Spleen (tissue), 11 donors: ENCODE measurements around the gene PTK6. TPM values are rescaled to one million over a fixed set of nuclear protein-coding genes. Genes with fewer than 3 reads are reported as not detected.
A peak's percentile ranks its signal among the peaks of the same experiment; 100 is the strongest.

Experiments
- DNase-seq: peaks from one replicate; pipeline ENCODE4 v3.0.0-alpha.2; 2020
- H3K27ac ChIP-seq, 8 donors: fragments of 200-600 bp; sonication (generic) in 7 of 8; 1 replicate in 4 of 8; 2 replicates in 4 of 8; pipeline versions ENCODE4 v1.5.0 to v1.8.0; 2016 to 2021; ENCODE audit warnings: inconsistent platforms in 4 of 8, mild to moderate bottlenecking in 4 of 8, moderate library complexity in 1 of 8
- H3K27me3 ChIP-seq, 7 donors: fragments of 200-600 bp; sonication (generic) in 6 of 7; replicated peaks in 1 of 7; 1 replicate in 4 of 7; 2 replicates in 3 of 7; pipeline versions ENCODE4 v1.5.0 to v1.8.0; 2016 to 2021; ENCODE audit warnings: inconsistent platforms in 3 of 7, mild to moderate bottlenecking in 1 of 7
- H3K36me3 ChIP-seq, 6 donors: fragments of 200-600 bp; sonication (generic) in 5 of 6; 1 replicate in 4 of 6; 2 replicates in 2 of 6; pipeline versions ENCODE4 v1.5.0 to v1.8.0; 2016 to 2021; ENCODE audit warnings: inconsistent platforms in 2 of 6
- H3K4me1 ChIP-seq, 6 donors: fragments of 200-600 bp; sonication (generic) in 5 of 6; 1 replicate in 3 of 6; 2 replicates in 3 of 6; pipeline versions ENCODE4 v1.5.0 to v1.8.0; 2016 to 2021; ENCODE audit warnings: inconsistent platforms in 3 of 6
- H3K4me3 ChIP-seq, 8 donors: fragments of 200-600 bp; sonication (generic) in 7 of 8; 1 replicate in 4 of 8; 2 replicates in 4 of 8; pipeline versions ENCODE4 v1.5.0 to v1.8.0; 2016 to 2021; ENCODE audit warnings: inconsistent platforms in 4 of 8, mild to moderate bottlenecking in 4 of 8, moderate library complexity in 2 of 8
- H3K9me3 ChIP-seq, 8 donors: fragments of 200-600 bp; sonication (generic) in 7 of 8; 1 replicate in 4 of 8; 2 replicates in 4 of 8; pipeline versions ENCODE4 v1.5.0 to v1.8.0; 2016 to 2021; ENCODE audit warnings: inconsistent platforms in 4 of 8
- CTCF ChIP-seq, 11 experiments: fragments of 200-600 bp in 7 of 11; fragments of 450-650 bp in 4 of 11; sonication (generic) in 4 of 11; IDR thresholded peaks in 8 of 11; conservative IDR thresholded peaks in 3 of 11; 1 replicate in 7 of 11; 2 replicates in 4 of 11; pipeline versions ENCODE4 v1.4.0 to v1.8.0; 2016 to 2021; ENCODE audit warnings: antibody characterized with exemption in 11 of 11, inconsistent platforms in 4 of 11, mild to moderate bottlenecking in 1 of 11
- POLR2A ChIP-seq, 3 donors: fragments of 450-650 bp; IDR thresholded peaks; one replicate each; pipeline ENCODE4 v1.5.1; 2017; ENCODE audit warnings: antibody characterized with exemption in 3 of 3, mild to moderate bottlenecking in 1 of 3
- POLR2AphosphoS5 ChIP-seq, 3 donors: sonication (generic); formaldehyde crosslinking; IDR thresholded peaks; one replicate each; pipeline ENCODE4 v1.5.1; 2017; ENCODE audit warnings: antibody characterized with exemption in 3 of 3
- WGBS, 5 donors: extraction: QIAGEN DNeasy Blood & Tissue Kit in 3 of 5; methylation state at CpG; one replicate each; pipeline versions ENCODE4 v1.1.5 to v1.1.7; 2013 to 2018; 5-methylcytosine and 5-hydroxymethylcytosine counted together
- intact Hi-C: fragments of 100-400 bp; cut with DNase I; formaldehyde crosslinking; loops from one replicate; pipeline ENCODE4 v1.15.0; 2023; ENCODE audit warnings: low total_unique reads
- polyA plus RNA-seq, 3 donors: library from polyadenylated mRNA; stranded (reverse); fragments of 200-250 nt; gene quantifications; one replicate each; pipeline ENCODE4 v1.2.1, GENCODE V29; 2013
- total RNA-seq, 7 donors: library from RNA; depleted of rRNA in 3 of 7; stranded (reverse); fragments of >200 nt in 3 of 7; fragmentation: NEBNext Ultra II Directional in 4 of 7; extraction: Animal tissue kit (Norgen Biotek cat#: 25700) in 4 of 7; gene quantifications; one replicate each; pipeline versions ENCODE4 v1.1.0 to v1.2.1, GENCODE V29; 2016 to 2021
- donor health status: healthy with polysubstance abuse.
- donor health status: DM: no; HTN: no; CAD: no; lungs with moderate emphysema.
- donor health status: DM: no; HTN: no; CAD: no.
- donor health status: Bipolar disorder and iron deficiency.
- donor health status: healthy.
- donor health status: DM: no; HTN: no; CAD: no.
- donor health status: DM: yes; HTN: yes; CAD: no.

The PTK6 gene
- total and polyA plus RNA-seq, 10 donors: 0.20 to 1.0 (median 0.71) TPM

GRCh38 chr20:63563225-63563935, 26.2 kb upstream of the PTK6 start:
- 87 to 96% (median 94%) methylated on average over 3 to 55 of the region's 55 CpGs for WGBS, 5 donors
- DNase-seq: no peak
- Histone ChIP-seq H3K27me3 (no peaks in the 10 kb centered on the region), H3K9me3 (no peaks in the 10 kb centered on the region), H3K4me1 (peaks cover 1 to 37% (median 20%) of the 10 kb centered on the region in 6 donors), H3K36me3 (peaks cover 3 to 99% (median 79%) of the 10 kb centered on the region in 6 donors), H3K27ac (no peak overlapping the region), H3K4me3 (no peak overlapping the region)
- intact Hi-C loops: no loop called here
- TF ChIP-seq POLR2A (IDR thresholded peaks at IDR 0.05): no peak
- no peak for TF ChIP-seq CTCF (IDR thresholded peaks at IDR 0.05 in 8 of 11, conservative IDR thresholded peaks at IDR 0.05 in 3 of 11)
- TF ChIP-seq POLR2AphosphoS5 (IDR thresholded peaks at IDR 0.05): no peak

- peaks cover 3 to 99% (median 82%) of the 10 kb centered on the region in 6 donors for H3K36me3 ChIP-seq
- intact Hi-C loops: no loop called here
- no peaks in the 10 kb centered on the region for H3K9me3 ChIP-seq
- no peak overlapping the region for H3K27ac ChIP-seq
- H3K4me1 ChIP-seq: peaks cover 0 to 30% (median 13%) of the 10 kb centered on the region in 6 donors
- peak; percentile 11 to 65 (median 42) for TF ChIP-seq POLR2AphosphoS5 (IDR thresholded peaks at IDR 0.05)
- TF ChIP-seq POLR2A (IDR thresholded peaks at IDR 0.05): no peak
- no peak overlapping the region for H3K4me3 ChIP-seq
- no peaks in the 10 kb centered on the region for H3K27me3 ChIP-seq
- 92 to 96% (median 92%) methylated on average over 13 to 54 of the region's 54 CpGs for WGBS, 5 donors
- DNase-seq: peak; percentile 81
Measured at GRCh38 chr20:63562461-63563224, 25.5 kb upstream of the PTK6 start.

- no peaks in the 10 kb centered on the region for H3K9me3 ChIP-seq
- WGBS, 5 donors: 87 to 97% (median 91%) methylated on average over 19 to 36 of the region's 36 CpGs
- no peak for DNase-seq
- TF ChIP-seq CTCF (IDR thresholded peaks at IDR 0.05 in 8 of 11, conservative IDR thresholded peaks at IDR 0.05 in 3 of 11) (no peak), POLR2AphosphoS5 (IDR thresholded peaks at IDR 0.05) (no peak), POLR2A (IDR thresholded peaks at IDR 0.05) (no peak)
- intact Hi-C loops: no loop called here
- no peaks in the 10 kb centered on the region for H3K27me3 ChIP-seq
- H3K4me1 ChIP-seq: peaks cover 0 to 22% (median 5%) of the 10 kb centered on the region in 6 donors
- peaks cover 3 to 99% (median 80%) of the 10 kb centered on the region in 6 donors for H3K36me3 ChIP-seq
- H3K4me3 ChIP-seq: no peak overlapping the region
- H3K27ac ChIP-seq: no peak overlapping the region
Measured at GRCh38 chr20:63561624-63562396, 24.6 kb upstream of the PTK6 start.

GRCh38 chr20:63560856-63561609, 23.9 kb upstream of the PTK6 start:
- no peak for TF ChIP-seq POLR2AphosphoS5 (IDR thresholded peaks at IDR 0.05)
- no peak for TF ChIP-seq CTCF (IDR thresholded peaks at IDR 0.05 in 8 of 11, conservative IDR thresholded peaks at IDR 0.05 in 3 of 11)
- TF ChIP-seq POLR2A (IDR thresholded peaks at IDR 0.05): no peak
- H3K4me1 ChIP-seq: peaks cover 0 to 17% (median 2%) of the 10 kb centered on the region in 6 donors
- H3K4me3 ChIP-seq: no peak overlapping the region
- no peak overlapping the region for H3K27ac ChIP-seq
- H3K27me3 ChIP-seq: no peaks in the 10 kb centered on the region
- intact Hi-C loops: no loop called here
- H3K36me3 ChIP-seq: peaks cover 3 to 97% (median 75%) of the 10 kb centered on the region in 6 donors
- DNase-seq: no peak
- 92 to 95% (median 95%) methylated on average over 20 to 26 of the region's 26 CpGs for WGBS, 5 donors
- H3K9me3 ChIP-seq: no peaks in the 10 kb centered on the region
